Activated CD4-positive, alpha-beta T cell treated with anti-CD3 and anti-CD28 coated beads for 36 hours (primary cell): ENCODE results near the gene SLC8A2. TPM values are rescaled to one million over a fixed set of nuclear protein-coding genes. Genes with fewer than 3 reads are reported as not detected.

Source experiments
- ATAC-seq: fragments of 200-7000 bp; cut with Tn5 transposase; one replicate; pipeline ENCODE4 v1.10.0; 2021; ENCODE audit warnings: mild to moderate bottlenecking, moderate library complexity
- CTCF ChIA-PET: fragments of 350-600 bp; sonication (Branson Sonifier 250); formaldehyde crosslinking; loops from one replicate; lab custom pipeline; 2021; ENCODE audit warnings: antibody characterized with exemption; lab: Charles Lee
- POLR2A ChIA-PET: fragments of 350-600 bp; sonication (Branson Sonifier 250); formaldehyde crosslinking; loops from one replicate; lab custom pipeline; 2021; ENCODE audit warnings: antibody characterized with exemption, inconsistent platforms; lab: Charles Lee
- DNase-seq: peaks from one replicate; pipeline ENCODE4 v3.0.0-alpha.2; 2020
- H3K27ac Mint-ChIP-seq: one replicate; pipeline ENCODE4 v1.8.0; 2021; ENCODE audit warnings: mixed read lengths
- H3K27me3 Mint-ChIP-seq: one replicate; pipeline ENCODE4 v1.8.0; 2021; ENCODE audit warnings: mixed read lengths
- H3K36me3 Mint-ChIP-seq: one replicate; pipeline ENCODE4 v1.8.0; 2021; ENCODE audit warnings: low read depth, mixed read lengths
- H3K4me1 Mint-ChIP-seq: one replicate; pipeline ENCODE4 v1.8.0; 2021; ENCODE audit warnings: mixed read lengths
- H3K4me3 Mint-ChIP-seq: one replicate; pipeline ENCODE4 v1.8.0; 2021; ENCODE audit warnings: mild to moderate bottlenecking, moderate library complexity, mixed read lengths
- H3K9me3 Mint-ChIP-seq: one replicate; pipeline ENCODE4 v1.8.0; 2021; ENCODE audit warnings: low read depth, mixed read lengths
- intact Hi-C, 2 experiments: fragments of 100-400 bp; cut with DNase I in 1 of 2; cut with micrococcal nuclease in 1 of 2; formaldehyde crosslinking; loops; one replicate each; pipeline versions ENCODE4 v1.14.2 to v1.15.1; 2022 to 2024; cut with DNase I, micrococcal nuclease
- total RNA-seq, 2 experiments: library from RNA; stranded (reverse); gene quantifications; one replicate each; pipeline ENCODE4 v1.2.3, GENCODE V29; 2021

Gene SLC8A2
- under 1 TPM; 0.11 to 0.23 TPM for total RNA-seq

- no peak within 1 kb of the TSS for H3K27ac Mint-ChIP-seq
- intact Hi-C loops: loop anchor here in 1 of 2 experiments (1.0 kb wide), 1 partner anchor 11 kb away; no protein-coding TSS in a partner anchor
Observed at GRCh38 chr19:47471733-47472457, at the start of gene SLC8A2. Gene SLC8A2 (minus strand): TSS chr19:47471893. CDS start chr19:47466403, 5,490 bp downstream.

GRCh38 chr19:47520839-47521238 lies 49.1 kb upstream of the SLC8A2 start:
- Mint-ChIP-seq H3K36me3 (no peaks in the 10 kb centered on the region), H3K4me1 (peaks cover 33% of the 10 kb centered on the region), H3K27ac (no peak overlapping the region), H3K4me3 (no peak overlapping the region), H3K9me3 (no peaks in the 10 kb centered on the region), H3K27me3 (no peaks in the 10 kb centered on the region)
- ChIA-PET POLR2A (no interaction called here), CTCF (interaction anchor here (0.5 to 1.7 kb wide), 6 partner anchors 10 to 328 kb away, joined by 3 to 6 read pairs (median 3); no protein-coding TSS in a partner anchor)
- intact Hi-C loops: no loop called here
- DNase-seq: no peak
- ATAC-seq: no peak

More at GRCh38 chr19:47471733-47472457, at the start of gene SLC8A2:
- Mint-ChIP-seq H3K27me3 (peaks cover 46% of the 10 kb centered on the region), H3K4me3 (no peak within 1 kb of the TSS), H3K9me3 (no peaks in the 10 kb centered on the region), H3K4me1 (peaks cover 14% of the 10 kb centered on the region), H3K36me3 (no peaks in the 10 kb centered on the region)
- POLR2A ChIA-PET: interaction anchor here (0.6 kb wide), 1 partner anchor 971 kb away, joined by 4 read pairs; no protein-coding TSS in a partner anchor
- peak; percentile 82 for DNase-seq
- CTCF ChIA-PET: interaction anchor here (0.6 to 1.6 kb wide), 3 partner anchors 35 to 1965 kb away, joined by 3 to 6 read pairs (median 6); no protein-coding TSS in a partner anchor
- peak; percentile 80 for ATAC-seq

- ChIA-PET POLR2A (no interaction called here), CTCF (interaction anchor here (0.5 to 1.7 kb wide), 6 partner anchors 9 to 329 kb away, joined by 3 to 6 read pairs (median 3); no protein-coding TSS in a partner anchor)
- no peak for DNase-seq
- no peak for ATAC-seq
- peaks cover 37% of the 10 kb centered on the region for H3K4me1 Mint-ChIP-seq
- no peak overlapping the region for H3K27ac Mint-ChIP-seq
- H3K36me3 Mint-ChIP-seq: no peaks in the 10 kb centered on the region
- H3K27me3 Mint-ChIP-seq: no peaks in the 10 kb centered on the region
- intact Hi-C loops: no loop called here
- no peak overlapping the region for H3K4me3 Mint-ChIP-seq
- H3K9me3 Mint-ChIP-seq: no peaks in the 10 kb centered on the region
Observed at GRCh38 chr19:47520343-47520806, 48.7 kb upstream of the SLC8A2 start.

- intact Hi-C loops: loop anchor here (10.0 kb wide), 2 partner anchors 176 to 846 kb away; partner anchors contain the start of genes SYNGR4 (in 1 of the 2) and TMEM143 (in 1 of the 2)
- CTCF ChIA-PET: interaction anchor here (1.0 to 2.0 kb wide), 3 partner anchors 82 to 85 kb away, joined by 3 to 5 read pairs (median 3); no protein-coding TSS in a partner anchor
- Mint-ChIP-seq H3K4me3 (no peak overlapping the region), H3K27ac (no peak overlapping the region), H3K9me3 (no peaks in the 10 kb centered on the region), H3K4me1 (peaks cover 46% of the 10 kb centered on the region), H3K27me3 (no peaks in the 10 kb centered on the region), H3K36me3 (peaks cover 5% of the 10 kb centered on the region)
- ATAC-seq: no peak
- DNase-seq: no peak
- POLR2A ChIA-PET: interaction anchor here (0.8 kb wide), 1 partner anchor 56 kb away, joined by 3 read pairs; no protein-coding TSS in a partner anchor
Observed at GRCh38 chr19:47518854-47519253, 47.2 kb upstream of the SLC8A2 start.

GRCh38 chr19:47518139-47518538 lies 46.4 kb upstream of the SLC8A2 start:
- H3K4me1 Mint-ChIP-seq: peaks cover 51% of the 10 kb centered on the region
- no peak overlapping the region for H3K4me3 Mint-ChIP-seq
- ChIA-PET CTCF (interaction anchor here (1.2 to 2.0 kb wide), 2 partner anchors 81 to 84 kb away, joined by 3 to 5 read pairs; no protein-coding TSS in a partner anchor), POLR2A (interaction anchor here (0.8 kb wide), 1 partner anchor 56 kb away, joined by 3 read pairs; no protein-coding TSS in a partner anchor)
- peak overlapping the region; percentile 55 for H3K27ac Mint-ChIP-seq
- peak; percentile 74 for DNase-seq
- no peak for ATAC-seq
- H3K36me3 Mint-ChIP-seq: peaks cover 6% of the 10 kb centered on the region
- no peaks in the 10 kb centered on the region for H3K9me3 Mint-ChIP-seq
- no peaks in the 10 kb centered on the region for H3K27me3 Mint-ChIP-seq
- intact Hi-C loops: loop anchor here (10.0 kb wide), 2 partner anchors 177 to 847 kb away; partner anchors contain the start of genes SYNGR4 (in 1 of the 2) and TMEM143 (in 1 of the 2)

- Mint-ChIP-seq H3K4me1 (peaks cover 76% of the 10 kb centered on the region), H3K4me3 (peak within 1 kb of the TSS; percentile 95)
- intact Hi-C loops: loop anchor here (1.0 to 10.0 kb wide), 15 partner anchors 31 to 850 kb away; partner anchors contain the start of genes KPTN (in 2 of the 2), NOP53 (in 2 of the 2), CCDC9 (in 1 of the 2) and DHX34 (in 1 of the 2)
Observed at GRCh38 chr19:47514869-47515588, 43.3 kb upstream of the SLC8A2 start, which contains the start of gene NAPA. Gene NAPA (minus strand): TSS chr19:47515063. CDS start chr19:47514940, 123 bp downstream.

GRCh38 chr19:47514151-47514868 lies 42.6 kb upstream of the SLC8A2 start:
- CTCF ChIA-PET: interaction anchor here (0.5 to 2.0 kb wide), 5 partner anchors 77 to 102 kb away, joined by 4 to 8 read pairs (median 4); no protein-coding TSS in a partner anchor
- Mint-ChIP-seq H3K4me3 (peak overlapping the region; percentile 95), H3K36me3 (peaks cover 6% of the 10 kb centered on the region), H3K4me1 (peaks cover 80% of the 10 kb centered on the region), H3K27ac (peak overlapping the region; percentile 98), H3K9me3 (no peaks in the 10 kb centered on the region), H3K27me3 (no peaks in the 10 kb centered on the region)
- intact Hi-C loops: loop anchor here (2.0 to 10.0 kb wide), 3 partner anchors 78 to 850 kb away; partner anchors contain the start of genes SYNGR4 (in 1 of the 2) and TMEM143 (in 1 of the 2)
- no peak for ATAC-seq
- DNase-seq: peak; percentile 32
- POLR2A ChIA-PET: no interaction called here

More at GRCh38 chr19:47514869-47515588, 43.3 kb upstream of the SLC8A2 start, which contains the start of gene NAPA:
- POLR2A ChIA-PET: interaction anchor here (0.7 kb wide), 1 partner anchor 460 kb away, joined by 3 read pairs; no protein-coding TSS in a partner anchor
- no peaks in the 10 kb centered on the region for H3K27me3 Mint-ChIP-seq
- peak; percentile 100 for DNase-seq
- peaks cover 6% of the 10 kb centered on the region for H3K36me3 Mint-ChIP-seq
- peak; percentile 98 for ATAC-seq
- CTCF ChIA-PET: interaction anchor here (0.6 to 1.9 kb wide), 26 partner anchors 8 to 258 kb away, joined by 3 to 14 read pairs (median 4); partner anchors contain the start of genes CCDC9, DHX34, EHD2 and KPTN
- no peaks in the 10 kb centered on the region for H3K9me3 Mint-ChIP-seq
- H3K27ac Mint-ChIP-seq: peak within 1 kb of the TSS; percentile 99

GRCh38 chr19:47512948-47513319 lies 41.2 kb upstream of the SLC8A2 start:
- DNase-seq: no peak
- H3K27me3 Mint-ChIP-seq: no peaks in the 10 kb centered on the region
- ChIA-PET CTCF (interaction anchor here (0.5 to 2.0 kb wide), 6 partner anchors 18 to 1821 kb away, joined by 3 to 8 read pairs (median 4); partner anchors contain the start of gene QPCTL), POLR2A (interaction anchor here (1.2 kb wide), 1 partner anchor 98 kb away, joined by 3 read pairs; no protein-coding TSS in a partner anchor)
- ATAC-seq: no peak
- H3K27ac Mint-ChIP-seq: peak overlapping the region; percentile 98
- intact Hi-C loops: loop anchor here (10.0 kb wide), 2 partner anchors 182 to 852 kb away; partner anchors contain the start of genes SYNGR4 (in 1 of the 2) and TMEM143 (in 1 of the 2)
- H3K9me3 Mint-ChIP-seq: no peaks in the 10 kb centered on the region
- peak overlapping the region; percentile 95 for H3K4me3 Mint-ChIP-seq
- H3K36me3 Mint-ChIP-seq: peaks cover 6% of the 10 kb centered on the region
- H3K4me1 Mint-ChIP-seq: peaks cover 72% of the 10 kb centered on the region

- DNase-seq (no peak), ATAC-seq (no peak)
- Mint-ChIP-seq H3K9me3 (no peaks in the 10 kb centered on the region), H3K27ac (peak overlapping the region; percentile 98), H3K4me1 (peaks cover 70% of the 10 kb centered on the region), H3K36me3 (peaks cover 6% of the 10 kb centered on the region), H3K27me3 (no peaks in the 10 kb centered on the region), H3K4me3 (peak overlapping the region; percentile 95)
- ChIA-PET CTCF (interaction anchor here (0.7 to 2.0 kb wide), 2 partner anchors 17 to 84 kb away, joined by 3 to 8 read pairs; no protein-coding TSS in a partner anchor), POLR2A (interaction anchor here (0.5 to 1.2 kb wide), 3 partner anchors 17 to 250 kb away, joined by 3 read pairs; no protein-coding TSS in a partner anchor)
- intact Hi-C loops: loop anchor here (10.0 kb wide), 2 partner anchors 182 to 852 kb away; partner anchors contain the start of genes SYNGR4 (in 1 of the 2) and TMEM143 (in 1 of the 2)
Observed at GRCh38 chr19:47512183-47512947, 40.7 kb upstream of the SLC8A2 start.
